Nephron (organoid): ENCODE results near the gene UGGT2.

Source experiments
- H3K27ac Mint-ChIP-seq, 3 experiments: 2 replicates each; pipeline ENCODE4 v1.8.0; 2020; ENCODE audit warnings: mixed read lengths in 3 of 3, mild to moderate bottlenecking in 2 of 3, moderate library complexity in 1 of 3
- H3K27me3 Mint-ChIP-seq: 2 replicates; pipeline ENCODE4 v1.8.0; 2021; ENCODE audit warnings: low read depth, mild to moderate bottlenecking, moderate library complexity, mixed read lengths
- H3K36me3 Mint-ChIP-seq: 2 replicates; pipeline ENCODE4 v1.8.0; 2020; ENCODE audit warnings: low read depth, mixed read lengths
- H3K4me1 Mint-ChIP-seq: 2 replicates; pipeline ENCODE4 v1.8.0; 2020; ENCODE audit warnings: mixed read lengths
- H3K4me3 Mint-ChIP-seq, 3 experiments: 2 replicates each; pipeline ENCODE4 v1.8.0; 2020; ENCODE audit warnings: mild to moderate bottlenecking in 3 of 3, mixed read lengths in 3 of 3, moderate library complexity in 2 of 3
- H3K9me3 Mint-ChIP-seq: 2 replicates; pipeline ENCODE4 v1.8.0; 2020; ENCODE audit warnings: mixed read lengths
- TF ChIP-seq, protein P1 (sequence below), 3 experiments: fragments of 200-600 bp; sonication (generic); IDR thresholded peaks; one replicate each; pipeline ENCODE4 v1.5.0; 2021; ENCODE audit warnings: antibody characterized with exemption in 3 of 3; ENCODE audit not compliant: unreplicated experiment in 3 of 3

The UGGT2 gene

DNA sequence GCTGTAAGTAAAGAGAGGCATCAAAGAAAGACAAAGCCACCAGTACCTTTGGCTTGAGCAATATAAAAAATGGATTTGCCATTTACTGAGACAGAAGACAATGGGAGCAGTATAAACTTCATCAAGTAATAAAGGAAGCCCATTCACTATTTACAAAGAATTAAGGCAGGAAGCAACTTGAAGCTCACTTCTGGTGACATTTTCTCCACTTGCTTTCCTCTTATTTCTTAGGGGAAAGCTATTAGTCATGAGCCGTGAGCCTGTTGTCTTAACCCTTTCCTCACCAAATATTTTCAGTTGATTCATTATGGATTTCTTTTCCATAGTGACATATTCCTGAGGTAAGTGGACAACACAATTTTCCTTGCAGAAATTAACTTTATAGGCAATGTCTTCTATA, 219.5 kb downstream of the UGGT2 start:
- peaks cover 9% of the 10 kb centered on the region for H3K4me1 Mint-ChIP-seq
- H3K4me3 Mint-ChIP-seq: no peak overlapping the region
- peaks cover 34% of the 10 kb centered on the region for H3K36me3 Mint-ChIP-seq

DNA sequence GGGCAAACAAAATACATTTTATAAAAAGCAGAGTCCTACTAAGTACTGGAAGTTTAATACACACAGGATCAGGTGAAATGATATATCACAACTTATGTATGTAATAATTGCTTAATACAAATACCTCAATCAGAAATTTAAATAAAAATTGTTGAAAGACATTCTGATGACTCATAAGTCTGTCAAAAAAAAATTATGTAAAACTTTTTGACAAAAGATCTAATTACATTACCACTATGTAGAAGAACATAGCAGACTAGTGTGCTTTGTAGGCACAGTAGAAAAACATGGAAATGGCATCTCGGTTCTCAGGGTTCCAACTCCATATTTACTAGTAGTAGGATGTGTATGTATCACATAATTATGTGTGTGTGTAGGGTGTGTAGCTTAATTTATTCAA, 220.1 kb downstream of the UGGT2 start:
- Mint-ChIP-seq H3K4me1 (peaks cover 9% of the 10 kb centered on the region), H3K9me3 (peaks cover 27% of the 10 kb centered on the region), H3K4me3 (no peak overlapping the region), H3K27ac (no peak overlapping the region), H3K27me3 (no peaks in the 10 kb centered on the region), H3K36me3 (peaks cover 34% of the 10 kb centered on the region)
- TF ChIP-seq, protein P1, sequence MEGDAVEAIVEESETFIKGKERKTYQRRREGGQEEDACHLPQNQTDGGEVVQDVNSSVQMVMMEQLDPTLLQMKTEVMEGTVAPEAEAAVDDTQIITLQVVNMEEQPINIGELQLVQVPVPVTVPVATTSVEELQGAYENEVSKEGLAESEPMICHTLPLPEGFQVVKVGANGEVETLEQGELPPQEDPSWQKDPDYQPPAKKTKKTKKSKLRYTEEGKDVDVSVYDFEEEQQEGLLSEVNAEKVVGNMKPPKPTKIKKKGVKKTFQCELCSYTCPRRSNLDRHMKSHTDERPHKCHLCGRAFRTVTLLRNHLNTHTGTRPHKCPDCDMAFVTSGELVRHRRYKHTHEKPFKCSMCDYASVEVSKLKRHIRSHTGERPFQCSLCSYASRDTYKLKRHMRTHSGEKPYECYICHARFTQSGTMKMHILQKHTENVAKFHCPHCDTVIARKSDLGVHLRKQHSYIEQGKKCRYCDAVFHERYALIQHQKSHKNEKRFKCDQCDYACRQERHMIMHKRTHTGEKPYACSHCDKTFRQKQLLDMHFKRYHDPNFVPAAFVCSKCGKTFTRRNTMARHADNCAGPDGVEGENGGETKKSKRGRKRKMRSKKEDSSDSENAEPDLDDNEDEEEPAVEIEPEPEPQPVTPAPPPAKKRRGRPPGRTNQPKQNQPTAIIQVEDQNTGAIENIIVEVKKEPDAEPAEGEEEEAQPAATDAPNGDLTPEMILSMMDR (IDR thresholded peaks at IDR 0.05; ENCODE audit: unreplicated experiment in 3 of 3): no peak

More for the DNA sequence above, 219.5 kb downstream of the UGGT2 start:
- Mint-ChIP-seq H3K9me3 (peaks cover 24% of the 10 kb centered on the region), H3K27me3 (no peaks in the 10 kb centered on the region), H3K27ac (no peak overlapping the region)
- TF ChIP-seq, protein P1 (IDR thresholded peaks at IDR 0.05; ENCODE audit: unreplicated experiment in 3 of 3): no peak

DNA sequence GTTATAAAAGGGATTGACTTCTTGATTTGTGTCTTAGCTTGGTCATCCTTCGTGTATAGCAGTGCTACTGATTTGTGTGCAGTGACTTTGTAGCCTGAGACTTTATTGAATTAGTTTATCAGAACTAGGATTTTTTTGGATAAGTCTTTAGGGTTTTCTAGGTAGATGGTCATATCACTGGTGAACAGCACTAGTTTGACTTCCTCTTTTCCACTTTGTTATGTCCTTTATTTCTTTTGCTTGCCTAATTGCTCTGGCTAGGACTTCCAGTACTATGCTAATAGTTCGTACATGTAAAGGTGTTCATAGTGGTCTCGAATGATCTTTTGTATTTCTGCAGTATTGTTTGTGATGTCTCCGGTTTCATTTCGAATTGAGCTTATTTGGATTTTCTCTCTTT, 230.9 kb downstream of the UGGT2 start:
- H3K4me1 Mint-ChIP-seq: no peaks in the 10 kb centered on the region
- H3K36me3 Mint-ChIP-seq: peaks cover 43% of the 10 kb centered on the region
- H3K9me3 Mint-ChIP-seq: peaks cover 26% of the 10 kb centered on the region
- TF ChIP-seq, protein P1 (IDR thresholded peaks at IDR 0.05; ENCODE audit: unreplicated experiment in 3 of 3): no peak
- H3K27me3 Mint-ChIP-seq: no peaks in the 10 kb centered on the region
- no peak overlapping the region for H3K27ac Mint-ChIP-seq
- H3K4me3 Mint-ChIP-seq: no peak overlapping the region

DNA sequence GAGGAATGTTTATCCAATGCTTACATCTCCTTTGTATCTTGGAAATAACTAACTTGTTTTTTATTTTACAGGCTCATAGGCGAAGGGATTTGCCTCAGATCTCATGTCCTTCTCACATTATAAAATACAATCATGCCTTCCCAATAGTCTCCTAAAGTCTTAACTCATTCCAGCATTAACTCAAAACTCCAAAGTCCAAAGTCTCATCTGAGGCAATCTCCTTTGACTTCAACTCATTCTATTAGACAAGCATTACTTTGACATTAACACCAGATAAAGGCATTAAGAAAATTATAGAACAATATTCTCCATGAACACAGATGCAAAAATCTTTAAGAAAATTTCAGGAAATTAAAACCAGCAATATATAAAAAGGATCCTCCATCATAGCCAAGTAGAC, 238.7 kb downstream of the UGGT2 start:
- Mint-ChIP-seq H3K36me3 (peaks cover 64% of the 10 kb centered on the region), H3K4me1 (no peaks in the 10 kb centered on the region), H3K27me3 (no peaks in the 10 kb centered on the region), H3K9me3 (peaks cover 21% of the 10 kb centered on the region), H3K27ac (no peak overlapping the region), H3K4me3 (no peak overlapping the region)
- TF ChIP-seq, protein P1 (IDR thresholded peaks at IDR 0.05; ENCODE audit: unreplicated experiment in 3 of 3): no peak

DNA sequence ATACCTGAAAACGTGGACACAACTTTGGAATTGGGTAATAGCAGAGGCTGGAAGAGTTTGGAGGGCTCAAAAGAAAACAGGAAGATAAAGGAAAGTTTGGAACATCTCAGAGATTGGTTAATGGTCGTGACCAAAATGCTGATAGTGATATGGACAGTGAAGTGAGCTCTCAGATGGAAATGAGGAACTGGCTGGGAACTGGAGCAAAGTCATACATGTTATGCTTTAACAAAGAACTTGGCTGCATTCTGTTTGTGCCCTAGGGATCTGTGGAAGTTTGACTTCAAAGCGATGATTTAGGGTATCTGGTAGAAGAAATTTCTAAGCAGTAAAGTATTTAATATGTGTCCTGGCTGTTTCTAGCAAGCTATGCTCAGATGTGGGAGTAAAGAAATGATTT, 240.1 kb downstream of the UGGT2 start:
- Mint-ChIP-seq H3K4me3 (no peak overlapping the region), H3K9me3 (peaks cover 33% of the 10 kb centered on the region), H3K27ac (no peak overlapping the region), H3K4me1 (no peaks in the 10 kb centered on the region), H3K27me3 (no peaks in the 10 kb centered on the region), H3K36me3 (peaks cover 78% of the 10 kb centered on the region)
- TF ChIP-seq, protein P1 (IDR thresholded peaks at IDR 0.05; ENCODE audit: unreplicated experiment in 3 of 3): no peak

DNA sequence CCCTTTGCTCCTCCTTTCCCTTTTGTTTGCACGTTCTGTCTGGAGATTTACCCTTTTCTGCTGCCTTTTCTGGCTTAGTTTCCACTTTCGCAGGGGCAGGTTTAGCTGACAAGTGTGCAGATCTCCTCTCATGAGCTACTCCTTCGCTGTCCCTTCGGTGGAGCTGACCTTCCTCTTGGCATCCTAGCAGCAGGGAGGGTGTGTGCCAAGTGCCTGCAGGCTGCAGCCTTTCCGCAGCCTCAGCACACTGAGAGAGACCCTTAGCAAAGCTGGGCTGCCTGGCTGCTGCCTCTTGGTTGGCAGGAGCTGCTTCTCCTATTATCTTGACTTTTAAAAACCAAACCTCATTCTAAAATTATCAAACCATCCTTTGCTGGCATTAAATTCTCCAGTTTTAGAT, 243.8 kb downstream of the UGGT2 start:
- Mint-ChIP-seq H3K4me1 (no peaks in the 10 kb centered on the region), H3K27me3 (no peaks in the 10 kb centered on the region), H3K9me3 (peaks cover 57% of the 10 kb centered on the region), H3K27ac (no peak overlapping the region), H3K36me3 (peaks cover 91% of the 10 kb centered on the region), H3K4me3 (no peak overlapping the region)
- TF ChIP-seq, protein P1 (IDR thresholded peaks at IDR 0.05; ENCODE audit: unreplicated experiment in 3 of 3): no peak
